Endodermal cell (in vitro differentiated cells): ENCODE data around the gene RAB20. TPM values are rescaled to one million over a fixed set of nuclear protein-coding genes. Genes with fewer than 3 reads are reported as not detected.

ENCODE experiments used
- DNase-seq: peaks from one replicate; pipeline ENCODE4 v3.0.0-alpha.2; 2017
- H3K27ac ChIP-seq: 2 replicates; pipeline ENCODE4 v1.5.1; 2013; ENCODE audit warnings: mild to moderate bottlenecking, low read depth, low read length, moderate library complexity
- H3K27me3 ChIP-seq: 2 replicates; pipeline ENCODE4 v1.6.1; 2013; ENCODE audit warnings: mild to moderate bottlenecking, low read length, moderate library complexity; ENCODE audit not compliant: insufficient read depth, control insufficient read depth, poor library complexity, severe bottlenecking
- H3K36me3 ChIP-seq: 2 replicates; pipeline ENCODE4 v1.7.0; 2013; ENCODE audit warnings: mild to moderate bottlenecking, low read length, moderate library complexity; ENCODE audit not compliant: control insufficient read depth, insufficient read depth
- H3K4me1 ChIP-seq: one replicate; pipeline ENCODE4 v1.7.0; 2013; ENCODE audit warnings: low read length; ENCODE audit not compliant: control insufficient read depth, insufficient read depth
- H3K4me3 ChIP-seq: 2 replicates; pipeline ENCODE4 v1.5.1; 2013; ENCODE audit warnings: mild to moderate bottlenecking, low read length, moderate library complexity
- H3K9ac ChIP-seq: 2 replicates; pipeline ENCODE4 v1.6.1; 2013; ENCODE audit warnings: mild to moderate bottlenecking, low read length, moderate library complexity; ENCODE audit not compliant: poor library complexity, severe bottlenecking; ENCODE audit errors: extremely low read depth
- H3K9me3 ChIP-seq: 2 replicates; pipeline ENCODE4 v1.6.1; 2013; ENCODE audit warnings: mild to moderate bottlenecking, low read length, moderate library complexity; ENCODE audit not compliant: control insufficient read depth
- H3K27ac Mint-ChIP-seq: 2 replicates; pipeline ENCODE4 v1.8.0; 2020; ENCODE audit warnings: mixed read lengths
- H3K27me3 Mint-ChIP-seq: 2 replicates; pipeline ENCODE4 v1.8.0; 2021; ENCODE audit warnings: mild to moderate bottlenecking, mixed read lengths; ENCODE audit not compliant: insufficient read depth
- H3K36me3 Mint-ChIP-seq: 2 replicates; pipeline ENCODE4 v1.8.0; 2020; ENCODE audit warnings: low read depth, mixed read lengths
- H3K4me1 Mint-ChIP-seq: 2 replicates; pipeline ENCODE4 v1.8.0; 2020; ENCODE audit warnings: mixed read lengths
- H3K4me3 Mint-ChIP-seq: 2 replicates; pipeline ENCODE4 v1.8.0; 2020; ENCODE audit warnings: mild to moderate bottlenecking, moderate library complexity, mixed read lengths
- H3K9me3 Mint-ChIP-seq: 2 replicates; pipeline ENCODE4 v1.8.0; 2020; ENCODE audit warnings: mild to moderate bottlenecking, mixed read lengths
- WGBS, 2 experiments: methylation state at CpG; one replicate each; pipeline versions ENCODE4 v1.1.5 to v1.1.7; 2013; ENCODE audit warnings: missing lambda C conversion rate in 2 of 2, mixed read lengths in 1 of 2; ENCODE audit not compliant: insufficient coverage in 1 of 2, insufficient read length in 1 of 2; 5-methylcytosine and 5-hydroxymethylcytosine counted together
- total RNA-seq, 2 donors: library from RNA; stranded (reverse); fragmentation: NEBNext Ultra II Directional in 1 of 2; extraction: Animal tissue kit (Norgen Biotek cat#: 25700) in 1 of 2; gene quantifications; 2 replicates in 1 of 2; 3 replicates in 1 of 2; pipeline ENCODE4 v1.2.1, GENCODE V29; 2021
- TF ChIP-seq, protein P1 (sequence below): fragments of 200-600 bp; sonication (generic); conservative IDR thresholded peaks from 2 replicates; pipeline ENCODE4 v1.5.0; 2021; ENCODE audit warnings: antibody characterized with exemption, mild to moderate bottlenecking

The RAB20 gene
- total RNA-seq, 2 donors from 2014 or later = 12.6 to 14.2 TPM

- H3K27ac Mint-ChIP-seq = peak overlapping the region; percentile 52
- Histone ChIP-seq H3K4me3 (no peak overlapping the region), H3K36me3 (peaks cover 92% of the 10 kb centered on the region), H3K27me3 (no peaks in the 10 kb centered on the region), H3K4me1 (no peaks in the 10 kb centered on the region), H3K9ac (no peak overlapping the region), H3K9me3 (no peaks in the 10 kb centered on the region), H3K27ac (peak overlapping the region; percentile 42)
- 84 to 88% methylated on average over 17 to 18 of the region's 18 CpGs for WGBS, 2 experiments
- no peaks in the 10 kb centered on the region for H3K4me1 Mint-ChIP-seq
- H3K4me3 Mint-ChIP-seq = no peak overlapping the region
- H3K27me3 Mint-ChIP-seq = no peaks in the 10 kb centered on the region
- peaks cover 89% of the 10 kb centered on the region for H3K36me3 Mint-ChIP-seq
- no peaks in the 10 kb centered on the region for H3K9me3 Mint-ChIP-seq
- no peak for DNase-seq
- TF ChIP-seq, protein P1, sequence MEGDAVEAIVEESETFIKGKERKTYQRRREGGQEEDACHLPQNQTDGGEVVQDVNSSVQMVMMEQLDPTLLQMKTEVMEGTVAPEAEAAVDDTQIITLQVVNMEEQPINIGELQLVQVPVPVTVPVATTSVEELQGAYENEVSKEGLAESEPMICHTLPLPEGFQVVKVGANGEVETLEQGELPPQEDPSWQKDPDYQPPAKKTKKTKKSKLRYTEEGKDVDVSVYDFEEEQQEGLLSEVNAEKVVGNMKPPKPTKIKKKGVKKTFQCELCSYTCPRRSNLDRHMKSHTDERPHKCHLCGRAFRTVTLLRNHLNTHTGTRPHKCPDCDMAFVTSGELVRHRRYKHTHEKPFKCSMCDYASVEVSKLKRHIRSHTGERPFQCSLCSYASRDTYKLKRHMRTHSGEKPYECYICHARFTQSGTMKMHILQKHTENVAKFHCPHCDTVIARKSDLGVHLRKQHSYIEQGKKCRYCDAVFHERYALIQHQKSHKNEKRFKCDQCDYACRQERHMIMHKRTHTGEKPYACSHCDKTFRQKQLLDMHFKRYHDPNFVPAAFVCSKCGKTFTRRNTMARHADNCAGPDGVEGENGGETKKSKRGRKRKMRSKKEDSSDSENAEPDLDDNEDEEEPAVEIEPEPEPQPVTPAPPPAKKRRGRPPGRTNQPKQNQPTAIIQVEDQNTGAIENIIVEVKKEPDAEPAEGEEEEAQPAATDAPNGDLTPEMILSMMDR = no peak
These were observed 51.3 kb downstream of the RAB20 start for GRCh38 chr13:110509971-110510786.

GRCh38 chr13:110509478-110509926 lies 52.0 kb downstream of the RAB20 start:
- no peaks in the 10 kb centered on the region for H3K27me3 Mint-ChIP-seq
- no peak overlapping the region for H3K27ac Mint-ChIP-seq
- H3K27ac ChIP-seq = peak overlapping the region; percentile 42

GRCh38 chr13:110507678-110508381 lies 53.7 kb downstream of the RAB20 start:
- H3K4me1 Mint-ChIP-seq = no peaks in the 10 kb centered on the region
- H3K27me3 Mint-ChIP-seq = no peaks in the 10 kb centered on the region
- H3K27ac Mint-ChIP-seq = no peak overlapping the region
- no peak overlapping the region for H3K4me3 Mint-ChIP-seq
- Histone ChIP-seq H3K27me3 (no peaks in the 10 kb centered on the region), H3K9me3 (no peaks in the 10 kb centered on the region), H3K4me1 (no peaks in the 10 kb centered on the region), H3K4me3 (no peak overlapping the region), H3K27ac (no peak overlapping the region), H3K9ac (no peak overlapping the region), H3K36me3 (peaks cover 91% of the 10 kb centered on the region)
- peaks cover 88% of the 10 kb centered on the region for H3K36me3 Mint-ChIP-seq
- WGBS, 2 experiments = 93 to 94% methylated on average over 8 to 23 of the region's 23 CpGs
- TF ChIP-seq, protein P1 = peak; percentile 51
- no peaks in the 10 kb centered on the region for H3K9me3 Mint-ChIP-seq
- DNase-seq = no peak

More at GRCh38 chr13:110509478-110509926, 52.0 kb downstream of the RAB20 start:
- no peaks in the 10 kb centered on the region for H3K9me3 Mint-ChIP-seq
- DNase-seq = no peak
- no peaks in the 10 kb centered on the region for H3K4me1 ChIP-seq
- no peak overlapping the region for H3K4me3 ChIP-seq
- no peak overlapping the region for H3K4me3 Mint-ChIP-seq
- no peaks in the 10 kb centered on the region for H3K27me3 ChIP-seq
- peaks cover 89% of the 10 kb centered on the region for H3K36me3 Mint-ChIP-seq
- H3K36me3 ChIP-seq = peaks cover 89% of the 10 kb centered on the region
- H3K9ac ChIP-seq = no peak overlapping the region
- TF ChIP-seq, protein P1 = no peak
- H3K4me1 Mint-ChIP-seq = no peaks in the 10 kb centered on the region
- H3K9me3 ChIP-seq = no peaks in the 10 kb centered on the region
- 83 to 85% methylated on average over 4 of the region's 4 CpGs for WGBS, 2 experiments
